ENCODE data around the gene KEL. TPM values are rescaled to one million over a fixed set of nuclear protein-coding genes. Genes with fewer than 3 reads are reported as not detected.

KEL gene
- total RNA-seq, 1 donor, result not detected

- Histone ChIP-seq H2AFZ (ENCODE audit: low read length) (no peak overlapping the region), H3K9me3 (ENCODE audit: low read depth, low read length) (no peaks in the 10 kb centered on the region), H3K27me3 (ENCODE audit: insufficient read depth, low read length) (no peaks in the 10 kb centered on the region), H3K27ac (ENCODE audit: low read depth, low read length) (no peak overlapping the region), H3K4me1 (ENCODE audit: insufficient read depth, low read length) (no peaks in the 10 kb centered on the region), H4K20me1 (ENCODE audit: insufficient read depth, low read length) (no peaks in the 10 kb centered on the region), H3K4me2 (ENCODE audit: insufficient read depth, low read length) (no peak overlapping the region), H3K4me3 (ENCODE audit: insufficient read depth, low read length) (no peak overlapping the region), H3K79me2 (ENCODE audit: insufficient read depth, low read length) (no peaks in the 10 kb centered on the region), H3K36me3 (ENCODE audit: insufficient read depth, low read length) (no peaks in the 10 kb centered on the region)
- TF ChIP-seq CTCF (IDR thresholded peaks at IDR 0.05; ENCODE audit: extremely low read depth, low read depth, low read length), result no peak
- no peak for DNase-seq (ENCODE audit: insufficient read length, low spot score, missing footprints)
Observed at GRCh38 chr7:142913051-142913450, 49.1 kb downstream of the KEL start.

- H3K27ac ChIP-seq (ENCODE audit: low read depth, low read length), result no peak overlapping the region
- H3K36me3 ChIP-seq (ENCODE audit: insufficient read depth, low read length), result no peaks in the 10 kb centered on the region
- H3K4me3 ChIP-seq (ENCODE audit: insufficient read depth, low read length), result no peak overlapping the region
- H2AFZ ChIP-seq (ENCODE audit: low read length), result no peak overlapping the region
- H3K27me3 ChIP-seq (ENCODE audit: insufficient read depth, low read length), result no peaks in the 10 kb centered on the region
- no peak overlapping the region for H3K4me2 ChIP-seq (ENCODE audit: insufficient read depth, low read length)
- H3K9me3 ChIP-seq (ENCODE audit: low read depth, low read length), result no peaks in the 10 kb centered on the region
- no peaks in the 10 kb centered on the region for H3K4me1 ChIP-seq (ENCODE audit: insufficient read depth, low read length)
- H3K79me2 ChIP-seq (ENCODE audit: insufficient read depth, low read length), result no peaks in the 10 kb centered on the region
- TF ChIP-seq CTCF (IDR thresholded peaks at IDR 0.05; ENCODE audit: extremely low read depth, low read depth, low read length), result no peak
- no peaks in the 10 kb centered on the region for H4K20me1 ChIP-seq (ENCODE audit: insufficient read depth, low read length)
- DNase-seq (ENCODE audit: insufficient read length, low spot score, missing footprints), result no peak
Observed at GRCh38 chr7:142910481-142910880, 51.7 kb downstream of the KEL start.

- TF ChIP-seq CTCF (IDR thresholded peaks at IDR 0.05; ENCODE audit: extremely low read depth, low read depth, low read length), result no peak
- no peak for DNase-seq (ENCODE audit: insufficient read length, low spot score, missing footprints)
- H3K4me2 ChIP-seq (ENCODE audit: insufficient read depth, low read length), result no peak overlapping the region
- H3K27ac ChIP-seq (ENCODE audit: low read depth, low read length), result no peak overlapping the region
- no peaks in the 10 kb centered on the region for H3K36me3 ChIP-seq (ENCODE audit: insufficient read depth, low read length)
- no peaks in the 10 kb centered on the region for H4K20me1 ChIP-seq (ENCODE audit: insufficient read depth, low read length)
- H3K9me3 ChIP-seq (ENCODE audit: low read depth, low read length), result no peaks in the 10 kb centered on the region
- H3K27me3 ChIP-seq (ENCODE audit: insufficient read depth, low read length), result no peaks in the 10 kb centered on the region
- no peak overlapping the region for H2AFZ ChIP-seq (ENCODE audit: low read length)
- H3K4me1 ChIP-seq (ENCODE audit: insufficient read depth, low read length), result no peaks in the 10 kb centered on the region
- H3K4me3 ChIP-seq (ENCODE audit: insufficient read depth, low read length), result no peak overlapping the region
- H3K79me2 ChIP-seq (ENCODE audit: insufficient read depth, low read length), result no peaks in the 10 kb centered on the region
Observed at GRCh38 chr7:142910031-142910433, 52.1 kb downstream of the KEL start.

- Histone ChIP-seq H3K27ac (ENCODE audit: low read depth, low read length) (no peak overlapping the region), H3K79me2 (ENCODE audit: insufficient read depth, low read length) (no peaks in the 10 kb centered on the region), H3K9me3 (ENCODE audit: low read depth, low read length) (no peaks in the 10 kb centered on the region), H2AFZ (ENCODE audit: low read length) (no peak overlapping the region), H3K4me3 (ENCODE audit: insufficient read depth, low read length) (no peak overlapping the region), H3K27me3 (ENCODE audit: insufficient read depth, low read length) (no peaks in the 10 kb centered on the region), H3K36me3 (ENCODE audit: insufficient read depth, low read length) (no peaks in the 10 kb centered on the region), H3K4me1 (ENCODE audit: insufficient read depth, low read length) (no peaks in the 10 kb centered on the region), H3K4me2 (ENCODE audit: insufficient read depth, low read length) (no peak overlapping the region), H4K20me1 (ENCODE audit: insufficient read depth, low read length) (no peaks in the 10 kb centered on the region)
- peak; percentile 25 for TF ChIP-seq CTCF (IDR thresholded peaks at IDR 0.05; ENCODE audit: extremely low read depth, low read depth, low read length)
- no peak for DNase-seq (ENCODE audit: insufficient read length, low spot score, missing footprints)
Observed at GRCh38 chr7:142908921-142909890, 53.0 kb downstream of the KEL start.
